ENCODE measurements around the gene MB21D2.

MB21D2 gene

GRCh38 chr3:192943393-192943792, 25.7 kb upstream of the MB21D2 start:
- DNase-seq (ENCODE audit: low read depth): no peak
- H3K4me3 ChIP-seq (ENCODE audit: low read length): no peak overlapping the region
- TF ChIP-seq CTCF (conservative IDR thresholded peaks at IDR 0.05; ENCODE audit: low read depth, low read length): no peak

DNA sequence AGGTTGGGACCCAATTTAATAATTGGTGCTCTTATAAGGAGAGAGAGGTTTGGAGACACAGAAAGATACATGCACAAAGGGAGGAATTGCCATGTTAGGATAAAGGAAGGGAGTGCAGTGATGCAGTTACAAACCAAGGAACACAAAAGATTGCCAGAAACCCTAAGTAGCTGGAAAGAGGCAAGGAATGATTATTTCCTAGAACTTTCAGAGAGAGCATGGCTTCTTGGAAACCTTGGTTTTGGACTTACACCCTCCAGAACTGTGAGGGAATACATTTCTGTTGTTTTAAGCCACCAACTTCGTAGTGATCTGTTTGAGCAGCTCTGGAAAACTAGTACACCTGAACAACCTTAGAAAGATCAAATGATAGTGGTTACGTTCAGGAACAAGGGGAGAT, 25.0 kb upstream of the MB21D2 start:
- no peak overlapping the region for H3K4me3 ChIP-seq (ENCODE audit: low read length)
- DNase-seq (ENCODE audit: low read depth): no peak
- TF ChIP-seq CTCF (conservative IDR thresholded peaks at IDR 0.05; ENCODE audit: low read depth, low read length): no peak

DNA sequence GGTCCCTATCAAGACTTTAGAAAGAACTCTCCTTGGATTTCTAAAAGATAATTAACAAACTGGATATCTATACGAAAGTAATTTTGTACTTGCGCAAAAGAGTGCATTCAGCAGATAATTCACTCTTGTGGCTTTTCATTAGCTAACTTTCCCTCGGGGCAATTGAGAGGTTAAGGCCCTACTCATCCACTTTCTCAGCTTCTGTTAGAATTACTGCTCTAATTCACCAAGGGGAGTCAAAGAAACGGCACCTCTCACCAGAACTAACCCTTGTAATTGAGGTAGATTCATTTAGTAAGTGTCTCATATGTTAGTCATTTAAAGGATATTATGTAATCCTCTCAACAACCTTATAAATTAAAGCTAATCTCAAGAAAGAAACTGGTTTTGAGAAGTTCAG, 22.5 kb upstream of the MB21D2 start:
- no peak overlapping the region for H3K4me3 ChIP-seq (ENCODE audit: low read length)
- no peak for TF ChIP-seq CTCF (conservative IDR thresholded peaks at IDR 0.05; ENCODE audit: low read depth, low read length)
- no peak for DNase-seq (ENCODE audit: low read depth)

DNA sequence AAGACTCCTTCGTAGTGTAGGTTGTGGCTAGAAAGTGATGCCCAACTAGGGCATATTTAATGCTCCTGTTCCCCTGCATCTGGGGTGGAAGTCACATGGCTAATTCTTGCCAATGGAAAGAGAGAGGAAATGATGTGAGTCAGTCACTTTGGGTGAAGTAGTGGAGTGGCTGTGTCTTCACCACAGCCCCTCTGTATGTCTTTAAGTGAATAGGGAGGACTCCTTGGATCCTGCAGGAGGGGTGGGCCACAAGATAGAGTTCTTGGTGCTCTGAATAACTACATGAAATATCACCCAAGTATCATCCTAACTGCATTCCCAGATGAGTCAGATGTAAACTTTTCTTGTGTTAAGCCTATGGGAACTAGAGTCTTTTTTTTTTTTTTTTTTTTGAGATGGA, 17.8 kb upstream of the MB21D2 start:
- TF ChIP-seq CTCF (conservative IDR thresholded peaks at IDR 0.05; ENCODE audit: low read depth, low read length): no peak
- no peak for DNase-seq (ENCODE audit: low read depth)
- no peak overlapping the region for H3K4me3 ChIP-seq (ENCODE audit: low read length)

- H3K4me3 ChIP-seq (ENCODE audit: low read length): no peak overlapping the region
- TF ChIP-seq CTCF (conservative IDR thresholded peaks at IDR 0.05; ENCODE audit: low read depth, low read length): no peak
- DNase-seq (ENCODE audit: low read depth): no peak
These were observed 16.3 kb upstream of the MB21D2 start for GRCh38 chr3:192933779-192934460.

GRCh38 chr3:192933259-192933658, 15.6 kb upstream of the MB21D2 start:
- H3K4me3 ChIP-seq (ENCODE audit: low read length): no peak overlapping the region
- DNase-seq (ENCODE audit: low read depth): no peak
- no peak for TF ChIP-seq CTCF (conservative IDR thresholded peaks at IDR 0.05; ENCODE audit: low read depth, low read length)

DNA sequence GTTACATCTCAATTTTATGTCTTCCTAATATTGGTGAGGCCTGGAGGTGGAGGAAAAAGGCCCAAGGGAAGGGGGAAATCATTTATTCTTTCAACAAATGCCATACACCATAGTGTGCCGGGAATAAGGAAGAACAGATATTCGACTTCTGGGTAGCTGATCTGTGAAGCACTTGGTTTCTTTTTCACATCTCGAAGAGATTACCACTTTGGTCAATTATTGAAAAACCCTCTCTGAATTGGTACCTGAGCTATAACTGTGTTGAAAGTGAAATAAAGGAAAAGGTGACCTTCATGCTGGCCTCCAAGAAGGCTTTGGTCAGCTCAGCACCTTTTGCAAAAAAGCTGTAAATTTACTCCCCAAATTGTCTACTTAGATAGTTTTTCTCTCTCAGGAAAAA, 14.2 kb upstream of the MB21D2 start:
- DNase-seq (ENCODE audit: low read depth): no peak
- H3K4me3 ChIP-seq (ENCODE audit: low read length): no peak overlapping the region
- TF ChIP-seq CTCF (conservative IDR thresholded peaks at IDR 0.05; ENCODE audit: low read depth, low read length): no peak
